ENCODE data around the gene FAM174C.

DNA sequence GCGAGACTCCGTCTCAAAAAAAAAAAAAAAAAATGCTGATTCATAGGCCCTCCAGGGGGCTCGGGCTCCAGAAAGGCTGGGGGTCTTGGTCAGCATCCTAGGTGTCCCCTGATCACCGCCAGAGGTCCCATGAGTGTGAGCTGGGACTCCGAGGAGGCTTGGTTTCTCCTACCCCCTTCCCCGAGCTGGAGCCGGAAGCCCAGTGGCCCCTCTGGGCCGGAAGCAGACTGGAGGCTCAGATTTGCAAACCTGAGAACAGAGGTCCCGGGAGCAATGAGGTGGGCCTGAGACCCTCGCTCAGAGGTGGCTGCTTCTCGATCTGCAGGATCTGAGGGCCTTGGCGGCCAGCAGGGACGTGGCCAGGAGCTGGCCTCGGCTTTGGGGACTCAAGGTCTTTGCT is 51.8 kb downstream of the FAM174C start:
- TF ChIP-seq, protein P1, sequence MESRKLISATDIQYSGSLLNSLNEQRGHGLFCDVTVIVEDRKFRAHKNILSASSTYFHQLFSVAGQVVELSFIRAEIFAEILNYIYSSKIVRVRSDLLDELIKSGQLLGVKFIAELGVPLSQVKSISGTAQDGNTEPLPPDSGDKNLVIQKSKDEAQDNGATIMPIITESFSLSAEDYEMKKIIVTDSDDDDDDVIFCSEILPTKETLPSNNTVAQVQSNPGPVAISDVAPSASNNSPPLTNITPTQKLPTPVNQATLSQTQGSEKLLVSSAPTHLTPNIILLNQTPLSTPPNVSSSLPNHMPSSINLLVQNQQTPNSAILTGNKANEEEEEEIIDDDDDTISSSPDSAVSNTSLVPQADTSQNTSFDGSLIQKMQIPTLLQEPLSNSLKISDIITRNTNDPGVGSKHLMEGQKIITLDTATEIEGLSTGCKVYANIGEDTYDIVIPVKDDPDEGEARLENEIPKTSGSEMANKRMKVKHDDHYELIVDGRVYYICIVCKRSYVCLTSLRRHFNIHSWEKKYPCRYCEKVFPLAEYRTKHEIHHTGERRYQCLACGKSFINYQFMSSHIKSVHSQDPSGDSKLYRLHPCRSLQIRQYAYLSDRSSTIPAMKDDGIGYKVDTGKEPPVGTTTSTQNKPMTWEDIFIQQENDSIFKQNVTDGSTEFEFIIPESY (IDR thresholded peaks at IDR 0.05) = no peak
- TF ChIP-seq, protein P2, sequence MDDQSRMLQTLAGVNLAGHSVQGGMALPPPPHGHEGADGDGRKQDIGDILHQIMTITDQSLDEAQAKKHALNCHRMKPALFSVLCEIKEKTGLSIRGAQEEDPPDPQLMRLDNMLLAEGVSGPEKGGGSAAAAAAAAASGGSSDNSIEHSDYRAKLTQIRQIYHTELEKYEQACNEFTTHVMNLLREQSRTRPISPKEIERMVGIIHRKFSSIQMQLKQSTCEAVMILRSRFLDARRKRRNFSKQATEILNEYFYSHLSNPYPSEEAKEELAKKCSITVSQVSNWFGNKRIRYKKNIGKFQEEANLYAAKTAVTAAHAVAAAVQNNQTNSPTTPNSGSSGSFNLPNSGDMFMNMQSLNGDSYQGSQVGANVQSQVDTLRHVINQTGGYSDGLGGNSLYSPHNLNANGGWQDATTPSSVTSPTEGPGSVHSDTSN (IDR thresholded peaks at IDR 0.05; ENCODE audit: insufficient replicate concordance, low read depth, low read length) = no peak

Data from GM12878 (cell line).